ENCODE data around the gene SIPA1L3.
A peak's percentile ranks its signal among the peaks of the same experiment; 100 is the strongest.

Gene SIPA1L3

GRCh38 chr19:38078302-38078930 is 171.4 kb downstream of the SIPA1L3 start (continued):
- TF ChIP-seq, protein P1, sequence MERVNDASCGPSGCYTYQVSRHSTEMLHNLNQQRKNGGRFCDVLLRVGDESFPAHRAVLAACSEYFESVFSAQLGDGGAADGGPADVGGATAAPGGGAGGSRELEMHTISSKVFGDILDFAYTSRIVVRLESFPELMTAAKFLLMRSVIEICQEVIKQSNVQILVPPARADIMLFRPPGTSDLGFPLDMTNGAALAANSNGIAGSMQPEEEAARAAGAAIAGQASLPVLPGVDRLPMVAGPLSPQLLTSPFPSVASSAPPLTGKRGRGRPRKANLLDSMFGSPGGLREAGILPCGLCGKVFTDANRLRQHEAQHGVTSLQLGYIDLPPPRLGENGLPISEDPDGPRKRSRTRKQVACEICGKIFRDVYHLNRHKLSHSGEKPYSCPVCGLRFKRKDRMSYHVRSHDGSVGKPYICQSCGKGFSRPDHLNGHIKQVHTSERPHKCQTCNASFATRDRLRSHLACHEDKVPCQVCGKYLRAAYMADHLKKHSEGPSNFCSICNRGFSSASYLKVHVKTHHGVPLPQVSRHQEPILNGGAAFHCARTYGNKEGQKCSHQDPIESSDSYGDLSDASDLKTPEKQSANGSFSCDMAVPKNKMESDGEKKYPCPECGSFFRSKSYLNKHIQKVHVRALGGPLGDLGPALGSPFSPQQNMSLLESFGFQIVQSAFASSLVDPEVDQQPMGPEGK (CRISPR knock-in tag; IDR thresholded peaks at IDR 0.05; ENCODE audit: borderline replicate concordance): no peak
- TF ChIP-seq ARNTL (CRISPR knock-in tag; IDR thresholded peaks at IDR 0.05; ENCODE audit: borderline replicate concordance, low read depth) (no peak), OSR1 (CRISPR knock-in tag; IDR thresholded peaks at IDR 0.05) (no peak), SNAI2 (CRISPR knock-in tag; IDR thresholded peaks at IDR 0.05) (no peak), ZNF8 (CRISPR knock-in tag; IDR thresholded peaks at IDR 0.05) (no peak), PPARA (CRISPR knock-in tag; IDR thresholded peaks at IDR 0.05; ENCODE audit: borderline replicate concordance) (no peak), ISL1 (CRISPR knock-in tag; IDR thresholded peaks at IDR 0.05) (no peak), TOX (CRISPR knock-in tag; IDR thresholded peaks at IDR 0.05; ENCODE audit: borderline replicate concordance) (no peak), ZC3H10 (CRISPR knock-in tag; IDR thresholded peaks at IDR 0.05) (no peak), GLIS3 (CRISPR knock-in tag; IDR thresholded peaks at IDR 0.05) (no peak)
- TF ChIP-seq, protein P2, sequence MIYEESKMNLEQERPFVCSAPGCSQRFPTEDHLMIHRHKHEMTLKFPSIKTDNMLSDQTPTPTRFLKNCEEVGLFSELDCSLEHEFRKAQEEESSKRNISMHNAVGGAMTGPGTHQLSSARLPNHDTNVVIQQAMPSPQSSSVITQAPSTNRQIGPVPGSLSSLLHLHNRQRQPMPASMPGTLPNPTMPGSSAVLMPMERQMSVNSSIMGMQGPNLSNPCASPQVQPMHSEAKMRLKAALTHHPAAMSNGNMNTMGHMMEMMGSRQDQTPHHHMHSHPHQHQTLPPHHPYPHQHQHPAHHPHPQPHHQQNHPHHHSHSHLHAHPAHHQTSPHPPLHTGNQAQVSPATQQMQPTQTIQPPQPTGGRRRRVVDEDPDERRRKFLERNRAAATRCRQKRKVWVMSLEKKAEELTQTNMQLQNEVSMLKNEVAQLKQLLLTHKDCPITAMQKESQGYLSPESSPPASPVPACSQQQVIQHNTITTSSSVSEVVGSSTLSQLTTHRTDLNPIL (CRISPR knock-in tag; IDR thresholded peaks at IDR 0.05; ENCODE audit: low read depth): no peak

GRCh38 chr19:38079926-38080380 is 172.9 kb downstream of the SIPA1L3 start:
- ATAC-seq: peak; percentile 95
- TF ChIP-seq, protein P2 (CRISPR knock-in tag; IDR thresholded peaks at IDR 0.05; ENCODE audit: low read depth): no peak
- no peak for TF ChIP-seq ZNF8 (CRISPR knock-in tag; IDR thresholded peaks at IDR 0.05)
- TF ChIP-seq GLIS3 (CRISPR knock-in tag; IDR thresholded peaks at IDR 0.05): no peak
- TF ChIP-seq ZNF565 (CRISPR knock-in tag; conservative IDR thresholded peaks at IDR 0.05; ENCODE audit: low read depth): no peak
- TF ChIP-seq ZFP30 (CRISPR knock-in tag; IDR thresholded peaks at IDR 0.05): no peak

DNA sequence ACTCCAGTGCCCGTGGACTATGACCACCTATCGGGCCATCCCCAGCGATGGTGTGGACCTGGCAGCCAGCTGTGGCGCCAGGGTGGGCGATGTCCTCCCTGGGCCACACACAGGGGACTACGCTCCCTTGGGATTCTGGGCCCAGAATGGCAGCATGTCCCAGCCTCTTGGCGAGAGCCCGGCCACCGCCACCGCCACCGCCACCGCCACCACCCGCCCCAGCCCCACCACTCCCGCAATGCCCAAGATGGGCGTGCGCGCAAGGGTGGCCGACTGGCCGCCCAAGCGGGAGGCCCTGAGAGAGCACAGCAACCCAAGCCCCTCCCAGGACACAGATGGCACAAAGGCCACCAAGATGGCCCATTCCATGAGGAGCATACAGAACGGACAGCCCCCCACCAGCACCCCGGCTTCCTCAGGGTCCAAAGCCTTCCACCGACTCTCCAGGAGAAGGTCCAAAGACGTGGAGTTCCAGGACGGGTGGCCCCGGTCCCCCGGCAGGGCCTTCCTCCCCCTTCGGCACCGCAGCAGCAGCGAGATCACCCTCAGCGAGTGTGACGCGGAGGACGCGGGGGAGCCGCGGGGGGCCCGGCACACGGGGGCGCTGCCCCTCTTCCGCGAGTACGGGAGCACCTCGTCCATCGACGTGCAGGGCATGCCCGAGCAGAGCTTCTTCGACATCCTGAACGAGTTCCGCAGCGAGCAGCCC is 174.7 kb downstream of the SIPA1L3 start:
- ATAC-seq: no peak
- TF ChIP-seq CSDC2 (CRISPR knock-in tag; IDR thresholded peaks at IDR 0.05) (no peak), RARB (CRISPR knock-in tag; IDR thresholded peaks at IDR 0.05) (no peak), ZC3H10 (CRISPR knock-in tag; IDR thresholded peaks at IDR 0.05) (no peak), ARNTL (CRISPR knock-in tag; IDR thresholded peaks at IDR 0.05; ENCODE audit: borderline replicate concordance, low read depth) (no peak), GLIS3 (CRISPR knock-in tag; IDR thresholded peaks at IDR 0.05) (no peak), TCF4 (CRISPR knock-in tag; IDR thresholded peaks at IDR 0.05; ENCODE audit: borderline replicate concordance) (no peak), PPARA (CRISPR knock-in tag; IDR thresholded peaks at IDR 0.05; ENCODE audit: borderline replicate concordance) (no peak), ZFP30 (CRISPR knock-in tag; IDR thresholded peaks at IDR 0.05) (no peak), POU6F1 (CRISPR knock-in tag; IDR thresholded peaks at IDR 0.05; ENCODE audit: borderline replicate concordance, low read depth) (no peak), BACH2 (CRISPR knock-in tag; IDR thresholded peaks at IDR 0.05; ENCODE audit: borderline replicate concordance) (no peak), ZNF565 (CRISPR knock-in tag; conservative IDR thresholded peaks at IDR 0.05; ENCODE audit: low read depth) (no peak), ZFP3 (CRISPR knock-in tag; IDR thresholded peaks at IDR 0.05) (no peak), ZNF8 (CRISPR knock-in tag; IDR thresholded peaks at IDR 0.05) (no peak), ISL1 (CRISPR knock-in tag; IDR thresholded peaks at IDR 0.05) (no peak)
- TF ChIP-seq, protein P3, sequence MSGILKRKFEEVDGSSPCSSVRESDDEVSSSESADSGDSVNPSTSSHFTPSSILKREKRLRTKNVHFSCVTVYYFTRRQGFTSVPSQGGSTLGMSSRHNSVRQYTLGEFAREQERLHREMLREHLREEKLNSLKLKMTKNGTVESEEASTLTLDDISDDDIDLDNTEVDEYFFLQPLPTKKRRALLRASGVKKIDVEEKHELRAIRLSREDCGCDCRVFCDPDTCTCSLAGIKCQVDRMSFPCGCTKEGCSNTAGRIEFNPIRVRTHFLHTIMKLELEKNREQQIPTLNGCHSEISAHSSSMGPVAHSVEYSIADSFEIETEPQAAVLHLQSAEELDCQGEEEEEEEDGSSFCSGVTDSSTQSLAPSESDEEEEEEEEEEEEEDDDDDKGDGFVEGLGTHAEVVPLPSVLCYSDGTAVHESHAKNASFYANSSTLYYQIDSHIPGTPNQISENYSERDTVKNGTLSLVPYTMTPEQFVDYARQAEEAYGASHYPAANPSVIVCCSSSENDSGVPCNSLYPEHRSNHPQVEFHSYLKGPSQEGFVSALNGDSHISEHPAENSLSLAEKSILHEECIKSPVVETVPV (CRISPR knock-in tag; IDR thresholded peaks at IDR 0.05): no peak
- TF ChIP-seq, protein P1 (CRISPR knock-in tag; IDR thresholded peaks at IDR 0.05; ENCODE audit: borderline replicate concordance): no peak
